ENCODE measurements around the gene VCL. TPM values are rescaled to one million over a fixed set of nuclear protein-coding genes. Genes with fewer than 3 reads are reported as not detected.

The VCL gene
- total RNA-seq, 6 donors from 2014 or later = 76.5 to 214 (median 133) TPM

DNA sequence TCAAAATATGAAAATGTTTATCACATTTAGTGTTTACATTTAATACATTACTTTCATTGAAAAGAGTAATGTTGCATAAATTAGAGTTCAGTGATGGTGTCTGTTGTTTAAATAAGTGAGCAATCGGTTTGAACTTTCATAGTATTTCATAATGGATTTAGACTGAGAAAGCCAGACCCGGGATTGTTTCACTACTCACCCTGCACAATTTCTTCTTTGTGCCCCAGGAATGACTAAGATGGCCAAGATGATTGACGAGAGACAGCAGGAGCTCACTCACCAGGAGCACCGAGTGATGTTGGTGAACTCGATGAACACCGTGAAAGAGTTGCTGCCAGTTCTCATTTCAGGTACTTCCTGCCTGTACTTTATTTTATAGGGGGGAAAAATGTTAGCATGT is 74.6 kb downstream of the VCL start:
- Histone ChIP-seq H3K36me3 (peaks cover 3 to 68% (median 18%) of the 10 kb centered on the region in 4 donors), H3K4me1 (peaks cover 0 to 14% (median 1%) of the 10 kb centered on the region in 4 donors)
- 79 to 85% methylated on average over 6 of the region's 6 CpGs for WGBS, 2 donors

DNA sequence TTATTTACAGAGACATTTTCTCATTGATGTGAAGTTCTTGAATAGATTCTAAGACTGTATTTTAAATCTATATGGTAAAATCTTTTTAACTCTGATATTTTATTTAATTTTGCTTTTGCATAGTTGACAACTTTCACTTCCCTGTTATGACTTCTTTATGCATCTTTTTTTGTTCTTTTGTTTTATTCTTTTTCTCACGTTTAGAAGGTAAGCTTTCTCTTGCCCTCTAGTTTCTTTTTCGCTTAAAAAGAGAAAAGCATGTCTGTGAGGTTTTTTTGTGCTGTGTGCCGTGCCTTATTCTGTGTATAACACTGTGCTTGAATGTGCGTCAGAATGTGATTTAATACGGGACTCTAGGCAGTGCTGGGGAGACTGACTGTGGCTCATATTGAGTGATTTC is 78.0 kb downstream of the VCL start:
- 90 to 92% methylated on average over 5 of the region's 5 CpGs for WGBS, 2 donors
- TF ChIP-seq, protein P1, sequence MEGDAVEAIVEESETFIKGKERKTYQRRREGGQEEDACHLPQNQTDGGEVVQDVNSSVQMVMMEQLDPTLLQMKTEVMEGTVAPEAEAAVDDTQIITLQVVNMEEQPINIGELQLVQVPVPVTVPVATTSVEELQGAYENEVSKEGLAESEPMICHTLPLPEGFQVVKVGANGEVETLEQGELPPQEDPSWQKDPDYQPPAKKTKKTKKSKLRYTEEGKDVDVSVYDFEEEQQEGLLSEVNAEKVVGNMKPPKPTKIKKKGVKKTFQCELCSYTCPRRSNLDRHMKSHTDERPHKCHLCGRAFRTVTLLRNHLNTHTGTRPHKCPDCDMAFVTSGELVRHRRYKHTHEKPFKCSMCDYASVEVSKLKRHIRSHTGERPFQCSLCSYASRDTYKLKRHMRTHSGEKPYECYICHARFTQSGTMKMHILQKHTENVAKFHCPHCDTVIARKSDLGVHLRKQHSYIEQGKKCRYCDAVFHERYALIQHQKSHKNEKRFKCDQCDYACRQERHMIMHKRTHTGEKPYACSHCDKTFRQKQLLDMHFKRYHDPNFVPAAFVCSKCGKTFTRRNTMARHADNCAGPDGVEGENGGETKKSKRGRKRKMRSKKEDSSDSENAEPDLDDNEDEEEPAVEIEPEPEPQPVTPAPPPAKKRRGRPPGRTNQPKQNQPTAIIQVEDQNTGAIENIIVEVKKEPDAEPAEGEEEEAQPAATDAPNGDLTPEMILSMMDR (IDR thresholded peaks at IDR 0.05) = no peak
- TF ChIP-seq POLR2AphosphoS5 (IDR thresholded peaks at IDR 0.05) (no peak), POLR2A (IDR thresholded peaks at IDR 0.05) (no peak), EP300 (IDR thresholded peaks at IDR 0.05) (no peak)
- H3K4me1 ChIP-seq = peaks cover 0 to 20% (median 11%) of the 10 kb centered on the region in 4 donors
- peaks cover 3 to 64% (median 18%) of the 10 kb centered on the region in 4 donors for H3K36me3 ChIP-seq
- DNase-seq (no peak), ATAC-seq (ENCODE audit: low FRiP score in 2 of 2) (no peak)
- H3K27ac ChIP-seq = no peak overlapping the region
- no peak overlapping the region for H3K4me3 ChIP-seq
- no peaks in the 10 kb centered on the region for H3K9me3 ChIP-seq
- H3K27me3 ChIP-seq = no peaks in the 10 kb centered on the region

More for the DNA sequence above, 74.6 kb downstream of the VCL start:
- Histone ChIP-seq H3K4me3 (no peak overlapping the region), H3K27ac (no peak overlapping the region), H3K27me3 (no peaks in the 10 kb centered on the region), H3K9me3 (no peaks in the 10 kb centered on the region)
- DNase-seq (no peak), ATAC-seq (ENCODE audit: low FRiP score in 2 of 2) (no peak)
- no peak for TF ChIP-seq POLR2AphosphoS5 (IDR thresholded peaks at IDR 0.05)
- TF ChIP-seq EP300 (IDR thresholded peaks at IDR 0.05) = no peak
- TF ChIP-seq POLR2A (IDR thresholded peaks at IDR 0.05) = no peak
- TF ChIP-seq, protein P1 (IDR thresholded peaks at IDR 0.05) = no peak

DNA sequence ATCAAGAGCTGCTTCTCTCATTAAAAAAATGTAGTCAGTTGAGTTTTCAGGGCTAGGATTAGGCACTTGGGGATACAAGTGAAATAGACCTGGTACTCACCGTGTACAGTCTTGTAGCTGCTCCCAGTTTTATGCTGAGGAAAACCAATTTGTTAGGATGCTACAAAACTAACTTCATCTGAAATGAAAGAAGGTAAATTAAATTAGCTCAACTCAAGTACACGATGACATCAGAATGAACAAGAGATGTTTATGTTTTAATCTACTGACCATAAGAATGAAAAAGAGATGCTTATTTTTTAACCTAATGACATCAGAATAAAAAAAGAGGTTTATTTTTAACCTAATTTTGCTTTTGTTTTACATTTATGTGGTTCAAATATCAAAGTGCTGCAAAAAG is 79.0 kb downstream of the VCL start:
- TF ChIP-seq EP300 (IDR thresholded peaks at IDR 0.05) (no peak), POLR2A (IDR thresholded peaks at IDR 0.05) (no peak), POLR2AphosphoS5 (IDR thresholded peaks at IDR 0.05) (no peak)
- TF ChIP-seq, protein P1 (IDR thresholded peaks at IDR 0.05) = no peak
- no peaks in the 10 kb centered on the region for H3K9me3 ChIP-seq
- no peaks in the 10 kb centered on the region for H3K27me3 ChIP-seq
- peaks cover 3 to 58% (median 18%) of the 10 kb centered on the region in 4 donors for H3K36me3 ChIP-seq
- H3K4me1 ChIP-seq = peaks cover 0 to 30% (median 9%) of the 10 kb centered on the region in 4 donors
- ATAC-seq (ENCODE audit: low FRiP score in 2 of 2) = no peak
- no peak overlapping the region for H3K4me3 ChIP-seq
- H3K27ac ChIP-seq = no peak overlapping the region
- DNase-seq = no peak
- WGBS, 2 donors = 80 to 86% methylated on average over 2 of the region's 2 CpGs

DNA sequence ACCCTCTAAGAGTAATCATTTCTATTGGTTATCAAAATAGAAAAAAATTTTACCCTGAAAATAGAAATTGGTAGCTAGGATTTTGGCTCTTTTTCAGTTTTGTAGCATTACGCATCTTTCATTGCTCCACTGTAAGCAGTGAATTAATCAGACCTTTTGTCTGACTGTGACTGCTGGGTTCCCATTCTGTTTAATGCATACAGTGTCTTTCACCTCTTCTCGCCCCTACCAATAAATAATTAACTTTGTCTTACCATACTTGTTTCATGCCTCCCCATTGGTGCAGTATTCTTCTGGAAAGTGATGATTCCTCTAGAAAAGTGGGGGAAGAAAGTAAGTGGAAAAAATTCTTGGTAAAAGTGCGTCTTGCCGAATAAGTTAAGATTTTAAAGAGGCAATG is 79.5 kb downstream of the VCL start:
- peaks cover 0 to 33% (median 9%) of the 10 kb centered on the region in 4 donors for H3K4me1 ChIP-seq
- H3K27ac ChIP-seq = no peak overlapping the region
- TF ChIP-seq POLR2A (IDR thresholded peaks at IDR 0.05) = no peak
- TF ChIP-seq POLR2AphosphoS5 (IDR thresholded peaks at IDR 0.05) = no peak
- no peak for TF ChIP-seq EP300 (IDR thresholded peaks at IDR 0.05)
- no peaks in the 10 kb centered on the region for H3K9me3 ChIP-seq
- H3K36me3 ChIP-seq = peaks cover 3 to 57% (median 18%) of the 10 kb centered on the region in 4 donors
- DNase-seq = no peak
- ATAC-seq (ENCODE audit: low FRiP score in 2 of 2) = no peak
- H3K27me3 ChIP-seq = no peaks in the 10 kb centered on the region
- no peak overlapping the region for H3K4me3 ChIP-seq
- WGBS, 2 donors = 95 to 96% methylated on average over 4 of the region's 4 CpGs

DNA sequence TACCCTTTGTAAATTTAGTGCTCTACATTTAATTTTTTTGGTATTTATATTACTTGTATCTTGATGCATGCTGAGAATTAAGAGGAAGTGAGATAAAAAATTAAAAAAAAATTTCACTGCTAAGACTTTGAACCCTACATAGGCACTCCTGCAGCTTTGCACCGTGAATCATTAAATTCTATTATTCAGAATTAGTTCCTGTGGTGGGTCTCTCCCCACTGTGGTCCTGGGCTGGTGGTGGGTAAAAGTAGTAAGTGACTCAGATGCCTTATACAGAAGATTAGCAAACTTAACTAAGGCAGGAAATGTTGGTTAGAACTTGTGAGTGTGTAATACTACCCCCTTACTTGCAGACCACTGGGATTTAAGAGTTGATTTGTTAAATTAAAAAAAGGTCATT is 80.1 kb downstream of the VCL start:
- 58 to 73% methylated on average over 1 of the region's 1 CpG for WGBS, 2 donors

More for the DNA sequence above, 80.1 kb downstream of the VCL start:
- Histone ChIP-seq H3K27ac (no peak overlapping the region), H3K9me3 (no peaks in the 10 kb centered on the region), H3K4me1 (peaks cover 0 to 33% (median 9%) of the 10 kb centered on the region in 4 donors), H3K36me3 (peaks cover 3 to 57% (median 16%) of the 10 kb centered on the region in 4 donors), H3K27me3 (no peaks in the 10 kb centered on the region), H3K4me3 (no peak overlapping the region)
- TF ChIP-seq, protein P1 (IDR thresholded peaks at IDR 0.05) = no peak
- TF ChIP-seq POLR2A (IDR thresholded peaks at IDR 0.05) (no peak), POLR2AphosphoS5 (IDR thresholded peaks at IDR 0.05) (no peak), EP300 (IDR thresholded peaks at IDR 0.05) (no peak)
- ATAC-seq (ENCODE audit: low FRiP score in 2 of 2) (no peak), DNase-seq (no peak)

Measured in upper lobe of left lung (tissue), 6 donors.